PC-3 (cell line): Measurements from ENCODE around the gene WBP4.

Experiments used
- CTCF ChIP-seq: fragments of 300-600 bp; sonication (generic); conservative IDR thresholded peaks from 2 replicates; pipeline ENCODE4 v1.5.1; 2017; ENCODE audit warnings: antibody characterized with exemption, low read depth, mild to moderate bottlenecking, low read length
- EZH2 ChIP-seq: fragments of 300-600 bp; sonication (generic); IDR thresholded peaks from one replicate; pipeline ENCODE4 v1.6.1; 2017; ENCODE audit warnings: antibody characterized with exemption, mild to moderate bottlenecking, low read length; ENCODE audit not compliant: unreplicated experiment

GRCh38 chr13:41056194-41056593 is 5.1 kb upstream of the WBP4 start:
- TF ChIP-seq CTCF, result no peak
- no peak for TF ChIP-seq EZH2
